EL (cell line): Measurements from ENCODE around the gene MYOG.

Source experiments
- DNase-seq: peaks from one replicate; pipeline ENCODE4 v3.0.0-alpha.2; 2016

The MYOG gene

GRCh38 chr1:203085528-203086406 lies at the start of gene MYOG:
Gene MYOG, minus strand, starts transcription at chr1:203086012. Its CDS starts 51 bp downstream, at chr1:203085961.
- no peak for DNase-seq

DNA sequence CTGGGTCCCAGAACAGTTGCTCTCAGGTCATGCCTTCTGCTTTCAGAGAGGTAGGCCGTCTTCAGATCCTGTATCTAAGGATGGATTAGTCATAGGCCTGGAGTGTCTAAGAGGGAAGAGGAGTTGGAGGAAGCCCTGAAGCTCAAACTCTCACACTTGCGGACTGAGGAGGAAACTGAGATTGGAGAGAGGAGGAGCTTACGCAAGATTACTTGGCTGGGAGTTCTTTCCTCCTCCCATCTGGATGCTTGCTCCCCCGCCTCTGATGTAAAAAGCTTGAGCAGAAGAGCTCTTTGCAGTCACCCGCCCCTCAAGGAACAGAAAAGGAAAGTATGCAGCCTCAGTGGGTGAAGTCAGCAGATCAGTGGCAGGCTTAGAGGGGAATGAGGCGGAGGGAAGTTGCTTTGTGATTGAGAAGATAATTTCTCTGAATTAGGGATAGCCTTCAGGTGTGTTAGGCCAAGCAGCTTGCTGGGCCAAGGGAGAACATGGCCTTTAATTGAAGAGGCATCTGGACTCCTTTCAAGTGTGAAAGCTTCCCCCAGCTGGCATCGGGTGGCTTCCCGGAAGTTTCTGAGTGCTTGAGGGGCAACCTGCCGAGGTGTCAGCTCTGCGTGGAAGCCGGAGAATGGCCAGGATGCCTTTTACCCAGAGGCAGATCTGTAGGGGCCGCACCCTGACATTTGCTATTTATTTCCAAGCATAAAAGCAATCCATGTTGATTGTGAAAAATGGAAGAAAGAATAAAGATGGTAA lies 48.3 kb upstream of the MYOG start:
- DNase-seq = no peak

- DNase-seq = no peak
Measured at GRCh38 chr1:203131548-203132200, 45.9 kb upstream of the MYOG start.

DNA sequence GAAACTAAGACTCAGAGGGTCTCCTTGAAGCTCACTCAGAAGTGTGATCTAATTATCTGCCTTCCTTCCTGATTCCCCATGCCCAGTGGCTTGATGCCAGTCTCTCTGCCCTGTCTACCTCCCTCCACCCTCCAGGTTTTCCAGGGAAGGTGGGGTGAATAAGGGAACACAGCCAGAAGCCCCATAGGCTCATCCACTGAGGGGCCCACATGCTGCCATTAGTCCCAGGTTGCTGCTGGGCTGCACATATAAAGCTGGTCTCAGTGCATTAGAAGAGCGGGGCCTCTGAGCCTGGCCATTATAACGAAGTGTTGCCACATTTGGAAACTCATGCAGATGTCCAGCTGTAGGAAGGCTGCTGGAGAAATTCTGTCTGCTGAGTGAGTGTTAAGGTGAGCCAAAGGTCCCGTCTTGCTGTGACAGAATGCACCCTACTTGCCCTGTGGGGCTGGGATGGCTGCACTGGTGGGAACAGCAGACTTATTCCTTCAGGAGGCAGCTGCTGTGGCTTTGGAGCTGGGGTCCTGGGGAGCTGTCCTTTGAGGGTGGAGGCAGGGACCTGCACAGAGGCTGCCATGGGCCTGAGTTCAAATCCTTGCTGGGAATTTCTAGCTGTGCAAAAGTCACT lies 44.7 kb upstream of the MYOG start:
- no peak for DNase-seq

GRCh38 chr1:203129501-203130231 lies 43.9 kb upstream of the MYOG start:
- no peak for DNase-seq

GRCh38 chr1:203128716-203129500 lies 43.1 kb upstream of the MYOG start:
- DNase-seq = no peak

GRCh38 chr1:203128431-203128715 lies 42.6 kb upstream of the MYOG start:
- no peak for DNase-seq

GRCh38 chr1:203127666-203128430 lies 42.0 kb upstream of the MYOG start, which contains the start of gene ADORA1:
Gene ADORA1, plus strand, starts transcription at chr1:203127726. Its CDS starts 1,116 bp downstream, at chr1:203128842.
- DNase-seq = peak; percentile 70

- DNase-seq = peak; percentile 44
Measured at GRCh38 chr1:203126866-203127665, 41.3 kb upstream of the MYOG start.

GRCh38 chr1:203126151-203126865 lies 40.5 kb upstream of the MYOG start:
- peak; percentile 49 for DNase-seq

DNA sequence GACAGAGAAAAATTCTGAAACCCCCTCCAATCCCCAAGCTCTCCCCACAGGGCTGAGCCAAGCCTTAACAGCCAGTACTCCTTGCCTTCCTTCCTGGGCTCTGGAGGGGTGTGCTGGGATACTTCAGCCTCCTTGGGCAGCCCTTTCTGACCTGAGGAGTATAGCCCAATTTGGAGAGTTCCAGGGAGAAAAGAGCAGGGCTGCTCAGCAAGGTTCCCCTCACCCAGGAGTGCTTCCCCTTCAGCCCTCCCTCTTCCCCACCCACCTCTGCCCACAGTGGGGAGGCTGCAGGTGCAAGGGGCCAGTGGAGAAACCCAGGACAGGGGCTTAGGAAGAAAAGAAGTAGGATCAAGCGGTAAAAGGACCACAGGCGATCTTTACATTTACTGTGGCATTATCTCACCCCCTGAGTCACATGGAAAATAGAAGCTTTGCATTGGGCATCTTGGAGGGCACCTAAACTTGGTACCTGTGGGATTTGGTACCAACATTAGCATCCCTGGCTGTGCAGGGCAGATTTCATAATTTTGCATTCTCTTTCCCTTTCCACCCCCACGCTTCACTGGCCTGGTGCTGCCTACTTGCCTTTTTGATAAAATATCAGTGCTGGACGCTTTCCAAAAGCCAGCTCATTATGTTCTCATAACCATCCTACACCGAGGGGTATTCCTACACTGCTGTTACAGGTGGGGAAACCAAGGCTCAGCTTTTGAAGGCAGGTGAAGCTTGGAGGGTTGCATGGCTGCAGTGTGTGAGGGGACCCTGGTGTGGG lies 38.9 kb upstream of the MYOG start:
- DNase-seq = peak; percentile 38

DNA sequence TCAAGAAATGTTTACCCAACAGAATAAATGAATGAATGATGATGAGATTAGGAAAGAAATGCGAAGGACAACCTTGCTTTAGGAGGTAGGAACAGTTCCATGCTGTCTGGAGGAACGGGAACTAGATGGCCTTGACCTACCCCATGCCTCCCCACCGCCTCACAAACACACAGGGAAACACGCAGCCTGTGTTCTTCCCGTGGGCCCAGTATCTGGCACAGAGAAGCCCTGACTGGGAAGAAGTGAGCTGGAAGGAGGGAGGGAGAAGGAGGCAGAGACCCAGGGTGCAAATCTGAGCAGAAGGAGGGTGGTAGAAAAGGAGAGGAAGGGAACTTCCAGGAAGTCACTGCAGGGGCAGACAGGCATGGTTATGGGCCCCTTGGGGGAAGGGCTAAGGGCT lies 38.2 kb upstream of the MYOG start:
- DNase-seq = no peak

DNA sequence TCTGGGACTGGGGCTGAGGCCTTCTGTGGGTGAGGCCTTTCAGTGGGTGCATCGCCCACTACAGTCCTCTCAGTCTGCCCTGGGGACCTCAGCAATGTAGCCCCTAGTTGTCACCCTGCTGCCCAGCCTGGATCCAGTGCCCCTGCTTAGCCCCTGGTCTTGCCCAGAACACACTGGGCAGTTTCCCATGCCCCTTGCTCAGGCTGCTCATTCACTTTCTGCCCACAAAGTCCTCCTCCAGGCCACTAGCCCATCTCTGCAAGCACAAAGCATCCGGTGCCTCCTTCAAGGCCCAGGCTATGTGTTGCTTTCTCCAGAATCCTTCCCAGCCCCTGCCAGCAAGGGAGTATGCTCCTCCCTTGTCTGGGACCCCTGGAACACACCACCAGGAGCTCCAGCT lies 36.3 kb upstream of the MYOG start:
- no peak for DNase-seq

DNA sequence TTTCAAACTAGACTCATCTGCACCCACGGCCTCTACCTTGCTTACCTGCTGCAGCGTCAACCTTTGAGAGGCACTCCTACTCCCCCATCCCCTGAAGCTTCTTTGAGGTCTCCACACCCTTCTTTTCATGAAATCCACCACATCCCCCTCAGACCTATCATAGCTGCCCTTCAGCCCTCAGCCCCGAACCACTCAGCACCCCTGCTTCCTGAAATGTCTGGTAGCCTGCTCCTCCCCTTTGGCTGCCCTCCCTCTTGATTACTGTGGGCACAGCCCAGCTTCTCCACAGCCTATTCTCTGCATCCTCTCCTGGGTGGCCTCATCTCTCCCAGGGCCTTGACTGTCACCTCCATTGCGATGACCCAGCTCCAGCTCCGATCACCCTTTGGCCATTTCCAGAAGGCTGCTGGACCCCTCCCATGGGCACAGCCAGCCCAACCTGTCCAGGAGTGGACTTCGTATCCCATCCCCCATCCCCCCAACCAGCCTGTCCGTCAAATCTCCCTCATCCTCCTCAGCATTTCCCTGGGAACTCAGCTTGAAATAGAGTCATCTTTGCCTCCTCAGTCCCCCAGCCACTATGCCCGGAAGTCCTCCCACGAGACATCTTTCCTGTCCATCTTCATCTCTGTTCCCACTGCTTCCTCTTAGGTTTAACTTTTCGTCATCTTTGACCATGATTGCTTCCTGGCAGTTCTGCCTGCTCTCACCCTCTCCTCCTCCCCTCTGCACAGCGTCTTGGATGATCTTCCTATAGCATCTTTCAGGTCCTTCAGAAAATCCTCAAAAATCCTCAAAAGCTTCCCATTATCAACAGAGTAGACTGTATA lies 35.6 kb upstream of the MYOG start:
- no peak for DNase-seq

DNA sequence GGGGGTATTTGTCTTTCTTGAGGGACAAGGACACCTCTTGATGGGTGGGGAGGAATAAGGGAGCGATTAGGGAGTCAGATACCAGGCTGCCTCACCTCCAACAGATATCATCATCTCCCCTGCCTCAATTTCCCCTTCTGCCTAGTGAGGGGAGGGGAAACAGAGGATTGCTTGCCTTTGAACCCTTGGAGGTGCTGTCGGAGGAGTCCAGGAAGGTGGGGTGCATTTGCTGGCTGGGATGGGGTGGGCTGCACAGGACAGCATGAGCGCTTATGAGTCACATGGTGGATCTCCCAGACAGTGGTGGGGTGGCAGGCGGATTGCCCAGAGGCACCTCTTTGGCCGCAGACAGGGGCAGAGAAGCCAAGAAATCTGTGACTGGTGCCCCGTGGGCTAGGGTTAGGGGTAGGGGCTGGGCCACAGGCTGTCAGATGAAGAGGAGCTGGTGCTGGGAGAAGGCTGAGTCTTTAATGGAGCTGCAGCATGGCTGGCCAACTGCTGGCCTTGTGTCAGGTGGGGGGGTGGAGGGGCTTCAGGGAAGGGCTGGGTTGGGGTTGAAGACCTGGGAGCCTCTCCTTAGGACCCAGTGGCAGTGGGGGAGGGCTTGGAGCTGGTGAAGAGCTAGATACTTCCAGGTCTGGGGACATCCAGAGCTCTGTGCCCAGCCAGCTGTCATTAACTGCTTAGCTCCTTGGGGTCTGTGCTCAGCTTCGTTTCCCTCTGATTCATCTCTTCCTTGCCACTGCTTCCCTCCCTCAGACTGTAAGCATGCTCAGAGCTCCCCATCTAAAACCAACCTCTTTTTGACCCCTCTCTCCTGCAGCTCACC lies 34.7 kb upstream of the MYOG start:
- DNase-seq = no peak
